ENCODE results near the gene TDRD12. TPM values are rescaled to one million over a fixed set of nuclear protein-coding genes. Genes with fewer than 3 reads are reported as not detected.

Gene TDRD12
- total RNA-seq, 1 experiment from 2014 or later: 1.3 TPM

GRCh38 chr19:32767951-32768679 is 48.5 kb downstream of the TDRD12 start:
- H3K9me3 Mint-ChIP-seq: peaks cover 3% of the 10 kb centered on the region; the same call in 1 of the 2 replicates
- ChIA-PET POLR2A (no interaction called here), CTCF (interaction anchor here (0.5 kb wide), 1 partner anchor 808 kb away, joined by 3 read pairs; no protein-coding TSS in a partner anchor)
- H3K27me3 Mint-ChIP-seq (ENCODE audit: low read depth): no peaks in the 10 kb centered on the region
- DNase-seq (ENCODE audit: low spot score) (no peak), ATAC-seq (no peak)
- H3K4me1 Mint-ChIP-seq: no peaks in the 10 kb centered on the region
- H3K36me3 Mint-ChIP-seq: no peaks in the 10 kb centered on the region
- no peak overlapping the region for H3K4me3 Mint-ChIP-seq
- H3K27ac Mint-ChIP-seq: no peak overlapping the region
- TF ChIP-seq HMGA2 (CRISPR knock-in tag; IDR thresholded peaks at IDR 0.05) (no peak), RORB (CRISPR knock-in tag; IDR thresholded peaks at IDR 0.05) (no peak), ZNF532 (CRISPR knock-in tag; IDR thresholded peaks at IDR 0.05; ENCODE audit: borderline replicate concordance) (no peak), IRF1 (CRISPR knock-in tag; IDR thresholded peaks at IDR 0.05) (no peak), NFATC4 (CRISPR knock-in tag; IDR thresholded peaks at IDR 0.05) (no peak), KAT7 (CRISPR knock-in tag; IDR thresholded peaks at IDR 0.05; ENCODE audit: borderline replicate concordance) (no peak), JAZF1 (CRISPR knock-in tag; IDR thresholded peaks at IDR 0.05) (no peak), ZSCAN18 (CRISPR knock-in tag; IDR thresholded peaks at IDR 0.05) (no peak), SMAD3 (CRISPR knock-in tag; IDR thresholded peaks at IDR 0.05; ENCODE audit: borderline replicate concordance) (no peak), ATF3 (CRISPR knock-in tag; conservative IDR thresholded peaks at IDR 0.05) (no peak), CDX4 (CRISPR knock-in tag; IDR thresholded peaks at IDR 0.05; ENCODE audit: borderline replicate concordance) (no peak), ZNF425 (CRISPR knock-in tag; conservative IDR thresholded peaks at IDR 0.05) (no peak), TCF7 (CRISPR knock-in tag; IDR thresholded peaks at IDR 0.05; ENCODE audit: low read depth) (no peak), CBFB (CRISPR knock-in tag; IDR thresholded peaks at IDR 0.05; ENCODE audit: low read depth) (no peak), ATF2 (CRISPR knock-in tag; IDR thresholded peaks at IDR 0.05; ENCODE audit: borderline replicate concordance, low read depth) (no peak), ARID4B (CRISPR knock-in tag; IDR thresholded peaks at IDR 0.05; ENCODE audit: borderline replicate concordance) (no peak), ZNF232 (CRISPR knock-in tag; IDR thresholded peaks at IDR 0.05) (no peak)
